GM19395 (cell line): ENCODE measurements around the gene BIN2.
"Not testable (repeated sequence)": the region's sequence is repeated elsewhere in the genome, so short reads cannot be mapped to it uniquely, and the experiment has no call there.

Experiments
- ATAC-seq: cut with Tn5 transposase; IDR thresholded peaks from one replicate; pipeline ENCODE4 v1.9.1; 2021; ENCODE audit warnings: mild to moderate bottlenecking, moderate library complexity; ENCODE audit not compliant: unreplicated experiment

BIN2 gene

GRCh38 chr12:51263341-51263740 is 60.6 kb downstream of the BIN2 start:
- ATAC-seq: no peak

GRCh38 chr12:51262758-51263177 is 61.2 kb downstream of the BIN2 start:
- no peak for ATAC-seq

GRCh38 chr12:51259600-51259999 is 64.4 kb downstream of the BIN2 start:
- not testable (repeated sequence) for ATAC-seq

- ATAC-seq: no peak
Measured at GRCh38 chr12:51254536-51254935, 69.4 kb downstream of the BIN2 start.

- no peak for ATAC-seq
Measured at GRCh38 chr12:51253276-51253675, 70.7 kb downstream of the BIN2 start.

- no peak for ATAC-seq
Measured at GRCh38 chr12:51247523-51248206, 76.3 kb downstream of the BIN2 start.

- no peak for ATAC-seq
Measured at GRCh38 chr12:51246254-51246853, 77.6 kb downstream of the BIN2 start.

- ATAC-seq: no peak
Measured at GRCh38 chr12:51245476-51246253, 78.3 kb downstream of the BIN2 start.

- no peak for ATAC-seq
Measured at GRCh38 chr12:51244269-51244668, 79.7 kb downstream of the BIN2 start.

GRCh38 chr12:51242876-51243275 is 81.1 kb downstream of the BIN2 start:
- ATAC-seq: no peak

GRCh38 chr12:51242120-51242519 is 81.9 kb downstream of the BIN2 start:
- ATAC-seq: no peak

GRCh38 chr12:51240971-51241370 is 83.0 kb downstream of the BIN2 start:
- ATAC-seq: no peak

GRCh38 chr12:51238510-51239334 is 85.3 kb downstream of the BIN2 start, which contains the start of gene DAZAP2:
Gene DAZAP2 (plus strand): TSS chr12:51238826. CDS start chr12:51238908, 82 bp downstream.
- peak; percentile 91 for ATAC-seq

GRCh38 chr12:51238037-51238509 is 85.9 kb downstream of the BIN2 start:
- peak; percentile 14 for ATAC-seq

- ATAC-seq: no peak
Measured at GRCh38 chr12:51234530-51234929, 89.4 kb downstream of the BIN2 start.

- ATAC-seq: no peak
Measured at GRCh38 chr12:51232642-51233041, 91.3 kb downstream of the BIN2 start.
